ENCODE data around the gene ALKBH4. TPM values are rescaled to one million over a fixed set of nuclear protein-coding genes. Genes with fewer than 3 reads are reported as not detected.

Gene ALKBH4
- total RNA-seq, 1 donor from 2014 or later, result 10.0 TPM

GRCh38 chr7:102436118-102436517, 28.5 kb downstream of the ALKBH4 start:
- no peaks in the 10 kb centered on the region for H3K36me3 ChIP-seq (ENCODE audit: control insufficient read depth, insufficient read depth, low read length)
- H3K27me3 ChIP-seq (ENCODE audit: control insufficient read depth, insufficient read depth, low read length), result no peaks in the 10 kb centered on the region
- no peak for DNase-seq (ENCODE audit: low read depth)
- TF ChIP-seq, protein P1, sequence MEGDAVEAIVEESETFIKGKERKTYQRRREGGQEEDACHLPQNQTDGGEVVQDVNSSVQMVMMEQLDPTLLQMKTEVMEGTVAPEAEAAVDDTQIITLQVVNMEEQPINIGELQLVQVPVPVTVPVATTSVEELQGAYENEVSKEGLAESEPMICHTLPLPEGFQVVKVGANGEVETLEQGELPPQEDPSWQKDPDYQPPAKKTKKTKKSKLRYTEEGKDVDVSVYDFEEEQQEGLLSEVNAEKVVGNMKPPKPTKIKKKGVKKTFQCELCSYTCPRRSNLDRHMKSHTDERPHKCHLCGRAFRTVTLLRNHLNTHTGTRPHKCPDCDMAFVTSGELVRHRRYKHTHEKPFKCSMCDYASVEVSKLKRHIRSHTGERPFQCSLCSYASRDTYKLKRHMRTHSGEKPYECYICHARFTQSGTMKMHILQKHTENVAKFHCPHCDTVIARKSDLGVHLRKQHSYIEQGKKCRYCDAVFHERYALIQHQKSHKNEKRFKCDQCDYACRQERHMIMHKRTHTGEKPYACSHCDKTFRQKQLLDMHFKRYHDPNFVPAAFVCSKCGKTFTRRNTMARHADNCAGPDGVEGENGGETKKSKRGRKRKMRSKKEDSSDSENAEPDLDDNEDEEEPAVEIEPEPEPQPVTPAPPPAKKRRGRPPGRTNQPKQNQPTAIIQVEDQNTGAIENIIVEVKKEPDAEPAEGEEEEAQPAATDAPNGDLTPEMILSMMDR (IDR thresholded peaks at IDR 0.05; ENCODE audit: insufficient read depth, low read length, severe bottlenecking), result no peak
- H3K4me3 ChIP-seq (ENCODE audit: low read depth, low read length), result no peak overlapping the region
- FAIRE-seq, result no peak

DNA sequence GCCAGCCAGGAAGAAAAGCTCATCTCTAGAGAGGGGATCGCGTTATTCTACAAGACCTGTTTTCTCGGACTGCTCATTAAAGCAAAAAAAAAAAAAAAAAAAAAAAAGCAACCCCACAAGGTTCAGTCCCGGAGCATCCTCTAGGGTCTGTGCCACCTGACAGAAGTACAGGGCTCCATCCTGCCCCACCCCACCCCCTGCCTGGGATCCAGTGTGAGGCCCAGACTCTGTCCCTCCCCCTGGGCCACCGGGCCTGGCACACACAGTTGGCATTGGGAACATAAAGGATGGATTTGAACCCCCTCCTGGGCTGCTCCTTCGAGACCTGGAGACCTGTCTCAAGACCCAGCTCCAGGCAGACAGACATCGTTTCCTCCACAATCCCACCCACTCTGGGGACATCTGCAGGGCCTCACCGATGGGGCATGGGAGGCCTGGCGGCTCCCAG, 30.6 kb downstream of the ALKBH4 start:
- TF ChIP-seq, protein P1 (IDR thresholded peaks at IDR 0.05; ENCODE audit: insufficient read depth, low read length, severe bottlenecking), result no peak
- DNase-seq (ENCODE audit: low read depth), result no peak
- peak overlapping the region; percentile 55 for H3K4me3 ChIP-seq (ENCODE audit: low read depth, low read length)
- no peak for FAIRE-seq
- H3K27me3 ChIP-seq (ENCODE audit: control insufficient read depth, insufficient read depth, low read length), result no peaks in the 10 kb centered on the region
- H3K36me3 ChIP-seq (ENCODE audit: control insufficient read depth, insufficient read depth, low read length), result no peaks in the 10 kb centered on the region

DNA sequence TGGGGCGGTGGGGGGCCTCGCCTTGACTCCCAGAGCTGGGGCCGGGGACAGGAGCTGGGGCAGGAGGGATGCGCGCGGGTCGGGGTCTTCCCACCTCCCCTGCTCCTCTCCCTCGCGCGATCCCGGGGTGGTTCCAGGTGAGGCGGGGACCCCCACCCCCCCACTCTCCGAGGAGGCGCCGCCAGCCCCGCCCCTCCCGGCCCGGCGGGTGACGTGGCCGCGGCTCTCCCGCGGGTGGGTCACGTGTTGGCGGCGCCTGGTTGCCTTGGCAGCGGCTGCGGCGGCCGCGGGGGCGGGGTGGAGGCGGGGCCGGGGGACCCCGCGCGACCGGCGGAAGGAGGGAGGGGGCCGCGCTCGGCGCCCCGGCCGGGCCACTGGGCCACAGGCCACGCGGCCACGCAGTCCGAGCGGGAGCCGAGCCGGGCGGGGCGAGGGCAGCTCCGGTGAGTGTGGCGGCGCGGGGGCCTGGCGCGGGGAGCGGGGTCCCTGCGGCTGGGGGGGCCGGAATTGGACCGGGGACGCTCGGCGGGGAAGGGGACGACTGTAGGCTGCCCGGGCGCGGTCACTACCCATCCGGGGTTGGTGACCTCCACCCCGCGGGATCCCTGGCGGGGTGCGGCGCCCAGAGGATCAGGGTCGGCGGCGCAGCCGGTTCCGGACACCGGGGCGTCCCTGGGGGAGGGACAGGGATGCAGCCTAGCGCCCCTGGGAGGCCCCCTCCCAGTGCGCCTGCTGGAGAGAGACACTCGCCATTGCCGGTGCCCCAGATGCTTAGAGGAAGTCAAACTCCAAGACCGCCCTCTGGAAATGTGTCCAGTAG, 31.2 kb downstream of the ALKBH4 start, which contains the start of gene ORAI2:
TSS of gene ORAI2 (plus strand) at position 357 of the 820 bp plus-strand sequence. CDS start 5,382 bp downstream, outside the sequence.
- DNase-seq (ENCODE audit: low read depth) (no peak), FAIRE-seq (no peak)
- TF ChIP-seq, protein P1 (IDR thresholded peaks at IDR 0.05; ENCODE audit: insufficient read depth, low read length, severe bottlenecking), result no peak

DNA sequence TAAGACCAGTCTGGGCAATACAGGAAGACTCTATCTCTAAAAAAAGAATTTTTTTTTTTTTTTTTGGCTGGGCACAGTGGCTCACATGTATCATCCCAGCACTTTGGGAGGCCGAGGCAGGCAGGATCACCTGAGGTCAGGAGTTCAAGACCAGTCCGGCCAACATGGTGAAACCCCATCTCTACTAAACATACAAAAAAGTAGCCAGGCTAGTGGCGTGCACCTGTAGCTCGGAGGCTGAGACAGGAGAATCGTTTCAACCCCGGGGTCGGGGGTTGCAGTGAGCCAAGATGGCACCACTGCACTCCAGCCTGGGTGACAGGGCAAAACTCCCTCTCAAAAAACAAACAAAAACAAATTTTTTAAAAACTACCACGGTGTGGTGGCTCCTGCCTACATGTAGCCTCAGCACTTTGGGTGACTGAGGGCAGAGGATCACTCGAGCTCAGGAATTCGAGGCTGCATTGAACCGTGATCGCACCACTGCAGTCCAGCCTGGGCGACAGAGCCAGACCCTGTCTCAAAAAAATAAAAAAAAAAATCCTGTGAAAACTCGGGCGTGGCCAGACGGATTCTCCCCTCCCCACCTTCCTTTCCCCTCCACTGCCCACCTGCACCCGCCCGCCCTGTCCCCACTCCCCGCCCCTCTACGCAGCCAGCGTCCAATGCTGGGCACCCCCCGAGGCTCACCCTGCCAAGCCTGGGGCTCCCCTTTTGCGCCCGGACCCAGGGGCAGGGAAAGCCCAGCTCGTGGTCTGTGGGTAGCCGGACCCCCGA, 32.0 kb downstream of the ALKBH4 start:
- FAIRE-seq (no peak), DNase-seq (ENCODE audit: low read depth) (no peak)
- H3K4me3 ChIP-seq (ENCODE audit: low read depth, low read length), result peak overlapping the region; percentile 55
- TF ChIP-seq, protein P1 (IDR thresholded peaks at IDR 0.05; ENCODE audit: insufficient read depth, low read length, severe bottlenecking), result no peak
- no peaks in the 10 kb centered on the region for H3K27me3 ChIP-seq (ENCODE audit: control insufficient read depth, insufficient read depth, low read length)
- no peaks in the 10 kb centered on the region for H3K36me3 ChIP-seq (ENCODE audit: control insufficient read depth, insufficient read depth, low read length)

More for the DNA sequence above, 31.2 kb downstream of the ALKBH4 start, which contains the start of gene ORAI2:
- peak within 1 kb of the TSS; percentile 55 for H3K4me3 ChIP-seq (ENCODE audit: low read depth, low read length)
- H3K36me3 ChIP-seq (ENCODE audit: control insufficient read depth, insufficient read depth, low read length), result no peaks in the 10 kb centered on the region
- H3K27me3 ChIP-seq (ENCODE audit: control insufficient read depth, insufficient read depth, low read length), result no peaks in the 10 kb centered on the region

DNA sequence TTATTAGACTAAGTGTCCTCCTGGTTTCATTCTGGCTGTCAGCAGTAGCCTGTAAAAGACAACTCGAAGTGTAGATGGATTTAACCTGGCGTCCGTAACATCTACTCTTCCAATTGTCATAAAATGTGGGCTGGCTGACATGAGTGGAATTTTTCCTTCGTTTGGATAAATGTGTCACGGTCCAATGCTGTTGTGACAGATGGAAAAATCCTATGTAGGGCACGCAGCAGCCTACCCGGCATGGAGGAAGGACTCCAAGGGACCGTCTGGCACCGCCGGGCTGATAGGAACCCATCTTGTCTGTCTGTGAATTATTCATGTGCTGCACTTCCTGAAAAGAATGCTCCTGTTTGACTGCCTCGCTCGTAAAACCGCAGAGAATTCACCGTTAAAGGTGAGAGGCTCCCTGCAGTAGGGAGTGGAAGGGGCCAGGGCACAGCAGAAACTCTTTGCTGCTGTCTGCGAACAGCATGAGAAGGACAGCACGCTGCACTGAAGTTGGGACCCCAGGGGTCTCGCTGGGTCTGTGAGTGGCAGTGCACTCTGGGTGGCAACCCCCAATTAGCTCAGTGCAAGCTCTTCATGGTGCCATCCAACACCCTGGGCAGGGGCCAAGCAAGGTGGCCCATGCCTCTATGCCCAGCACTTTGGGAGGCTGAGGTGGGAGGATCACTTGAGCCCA, 32.9 kb downstream of the ALKBH4 start:
- Histone ChIP-seq H3K4me3 (ENCODE audit: low read depth, low read length) (no peak overlapping the region), H3K27me3 (ENCODE audit: control insufficient read depth, insufficient read depth, low read length) (no peaks in the 10 kb centered on the region), H3K36me3 (ENCODE audit: control insufficient read depth, insufficient read depth, low read length) (no peaks in the 10 kb centered on the region)
- TF ChIP-seq, protein P1 (IDR thresholded peaks at IDR 0.05; ENCODE audit: insufficient read depth, low read length, severe bottlenecking), result no peak
- no peak for FAIRE-seq
- peak; percentile 17 for DNase-seq (ENCODE audit: low read depth)
